ENCODE measurements around the gene ROR2.
"Not testable (repeated sequence)": the region's sequence is repeated elsewhere in the genome, so short reads cannot be mapped to it uniquely, and the experiment has no call there.

The ROR2 gene

GRCh38 chr9:91541734-91542133 lies 408.3 kb downstream of the ROR2 start:
- DNase-seq = no peak

GRCh38 chr9:91540506-91540905 lies 409.5 kb downstream of the ROR2 start:
- DNase-seq = not testable (repeated sequence)

DNA sequence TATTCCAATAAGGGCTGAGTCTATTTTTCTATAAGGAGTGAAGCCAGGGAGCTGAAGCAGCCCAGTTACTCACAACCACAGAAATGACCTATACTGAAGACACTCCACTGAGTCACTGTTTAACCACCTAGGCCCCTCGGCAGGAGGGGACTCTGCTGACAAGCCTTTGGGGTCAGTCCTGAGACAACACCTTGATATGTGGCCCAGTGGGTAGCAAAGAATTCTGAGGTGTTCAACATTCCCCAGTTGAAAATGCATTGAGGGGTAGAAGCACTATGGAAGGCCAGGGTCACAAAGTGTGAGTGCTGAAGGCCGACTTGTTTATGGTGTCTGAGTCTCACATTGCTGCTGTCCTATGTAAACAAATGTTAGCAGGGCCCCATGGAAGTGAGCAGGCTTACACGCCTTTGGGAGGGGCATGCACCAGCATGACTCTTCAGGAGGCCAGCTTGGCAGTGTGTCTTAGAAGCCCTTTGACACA lies 413.8 kb downstream of the ROR2 start:
- DNase-seq = no peak

DNA sequence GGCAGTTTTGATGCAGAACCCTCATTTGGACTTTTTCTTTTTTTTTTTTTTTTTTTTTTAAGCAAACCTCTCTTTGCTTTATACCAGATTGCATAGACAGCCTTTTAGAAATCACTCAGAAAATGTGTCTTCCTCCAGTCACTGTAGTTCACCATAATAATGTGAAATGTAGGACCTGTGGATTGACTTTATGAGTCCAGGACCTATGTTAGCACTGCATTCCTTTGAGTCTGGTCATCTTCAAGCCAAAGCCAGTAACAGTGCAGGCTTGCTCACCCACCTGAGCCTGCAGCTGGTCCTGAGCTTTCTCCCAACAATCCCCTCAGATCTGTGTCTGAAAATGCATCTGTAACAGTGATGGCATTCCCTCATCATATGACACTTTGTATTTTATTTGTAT lies 415.7 kb downstream of the ROR2 start:
- no peak for DNase-seq

GRCh38 chr9:91533382-91533781 lies 416.6 kb downstream of the ROR2 start:
- DNase-seq = no peak

DNA sequence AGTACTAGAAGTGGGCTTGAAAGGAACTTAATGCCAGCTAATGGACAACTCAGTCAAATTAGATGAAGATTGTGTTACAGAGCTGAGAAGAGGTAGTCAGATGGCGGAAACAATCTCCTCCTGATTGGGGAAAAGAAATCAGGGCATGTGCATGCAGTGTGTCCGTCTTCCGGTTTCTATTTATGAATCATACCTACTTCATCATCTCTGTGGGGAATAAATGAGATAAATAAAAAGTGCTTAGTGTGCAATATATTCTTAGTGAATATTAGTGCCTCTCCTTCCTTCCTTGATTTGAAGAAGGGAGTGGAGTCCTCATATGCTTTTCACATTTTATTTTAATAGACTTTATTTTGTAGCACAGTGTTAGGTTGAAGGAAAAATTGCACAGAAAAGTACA lies 417.7 kb downstream of the ROR2 start:
- DNase-seq = no peak

DNA sequence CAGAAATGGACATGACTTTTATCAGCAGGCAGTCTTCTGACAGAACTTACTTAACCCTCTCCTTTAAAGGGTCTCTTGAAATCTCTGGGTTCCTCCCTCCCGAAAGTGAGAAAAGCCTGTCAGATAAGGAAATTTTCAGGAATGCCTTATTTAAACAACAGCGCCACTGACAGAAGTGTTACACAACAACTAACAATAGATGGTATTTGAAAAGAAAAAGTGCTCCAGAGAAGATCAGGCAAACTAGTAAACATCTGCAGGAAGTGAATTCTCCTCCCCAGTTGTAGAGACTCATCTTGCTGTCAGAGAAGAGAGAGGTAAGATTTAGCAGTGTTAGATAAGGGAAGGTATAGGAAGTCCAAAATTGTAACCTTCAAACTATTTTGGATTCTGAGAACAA lies 419.2 kb downstream of the ROR2 start:
- no peak for DNase-seq

DNA sequence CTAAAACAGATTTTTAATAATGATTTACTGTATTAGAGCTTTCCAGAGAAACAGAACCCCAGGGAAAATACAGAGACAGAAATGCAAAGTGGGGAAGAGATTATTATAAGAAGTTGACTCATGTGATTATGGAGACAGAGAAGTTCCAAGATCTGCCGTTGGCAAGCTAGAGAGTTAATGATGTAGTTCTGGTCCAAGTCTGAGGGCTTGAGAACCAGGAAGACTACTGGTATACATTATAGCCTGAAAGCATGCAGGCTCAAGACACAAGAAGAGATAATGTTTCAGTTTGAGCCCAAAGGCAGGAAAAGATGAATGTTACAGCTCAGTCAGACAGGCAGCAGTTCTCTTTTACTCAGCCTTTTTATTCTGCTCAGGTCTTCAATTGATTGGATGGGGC lies 427.5 kb downstream of the ROR2 start:
- DNase-seq = no peak

DNA sequence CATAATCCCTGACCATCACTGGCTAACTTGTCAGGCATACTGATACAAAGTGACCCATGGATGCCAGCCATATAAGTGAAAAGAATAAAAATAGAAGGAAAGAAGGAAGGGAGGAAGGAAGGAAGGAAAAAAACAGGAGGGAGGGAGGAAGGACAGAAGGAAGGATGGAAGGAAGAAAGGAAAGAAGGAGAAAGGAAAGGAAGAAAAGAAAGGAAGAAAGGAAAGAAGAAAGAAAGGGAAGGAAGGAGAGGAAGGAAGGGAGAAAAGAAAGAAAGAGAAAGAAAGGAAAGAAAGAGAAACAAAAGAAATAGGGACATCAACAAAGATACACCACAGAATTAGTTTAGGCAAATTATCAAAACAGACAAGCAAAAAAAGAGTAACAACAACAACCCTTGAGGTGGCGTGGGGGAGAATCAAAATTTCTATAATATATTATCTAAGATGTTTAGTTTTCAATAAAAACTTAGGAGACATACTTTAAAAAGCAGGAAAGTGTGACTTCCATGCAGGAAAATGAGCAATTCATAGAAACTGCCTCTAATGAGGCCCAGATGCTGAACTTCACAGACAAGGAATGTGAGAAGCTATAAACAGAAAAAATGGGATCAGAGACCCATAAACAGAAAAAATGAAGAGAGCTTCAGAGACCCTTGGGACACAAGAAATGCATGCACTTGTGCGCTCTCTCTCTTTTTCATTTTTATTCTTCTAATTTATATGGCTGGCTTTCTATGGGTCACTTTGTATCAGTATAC lies 430.3 kb downstream of the ROR2 start:
- no peak for DNase-seq

DNA sequence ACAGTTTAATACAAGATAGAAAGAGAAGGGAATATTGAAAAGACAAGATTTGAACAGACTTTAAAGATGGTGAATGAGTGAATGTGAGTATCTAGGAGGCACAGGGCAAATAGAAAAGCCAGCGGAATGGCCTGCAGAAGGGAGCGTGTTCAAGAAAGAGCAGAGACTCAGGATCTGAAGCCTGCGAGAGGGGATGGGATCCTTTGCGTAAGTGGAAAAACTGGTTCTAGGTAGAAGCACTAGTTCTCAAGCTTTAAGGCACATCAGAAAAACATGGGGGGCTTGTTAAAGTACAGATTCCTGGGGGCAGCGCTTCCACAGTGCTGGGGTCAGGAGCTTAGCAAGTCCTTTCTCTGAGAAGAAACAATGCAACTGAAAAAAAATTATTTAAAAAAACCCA lies 431.6 kb downstream of the ROR2 start:
- no peak for DNase-seq

- no peak for DNase-seq
Observed at GRCh38 chr9:91517801-91518200, 432.2 kb downstream of the ROR2 start.

DNA sequence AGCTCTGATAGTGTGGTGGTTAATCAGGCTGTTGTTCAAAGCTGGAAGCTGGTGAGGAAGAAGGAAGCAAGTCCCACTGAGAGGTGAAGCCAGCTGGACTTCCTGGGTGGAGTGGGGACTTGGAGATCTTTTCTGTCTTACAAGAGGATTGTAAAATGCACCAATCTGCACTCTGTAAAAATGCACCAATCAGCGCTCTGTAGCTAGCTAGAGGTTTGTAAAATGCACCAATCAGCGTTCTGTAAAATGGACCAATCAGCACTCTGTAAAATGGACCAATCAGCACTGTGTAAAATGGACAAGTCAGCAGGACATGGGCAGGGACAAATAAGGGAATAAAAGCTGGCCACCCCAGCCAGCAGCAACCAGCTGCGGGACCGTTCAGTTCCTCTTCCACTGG lies 432.7 kb downstream of the ROR2 start:
- not testable (repeated sequence) for DNase-seq

GRCh38 chr9:91516777-91517176 lies 433.3 kb downstream of the ROR2 start:
- no peak for DNase-seq

DNA sequence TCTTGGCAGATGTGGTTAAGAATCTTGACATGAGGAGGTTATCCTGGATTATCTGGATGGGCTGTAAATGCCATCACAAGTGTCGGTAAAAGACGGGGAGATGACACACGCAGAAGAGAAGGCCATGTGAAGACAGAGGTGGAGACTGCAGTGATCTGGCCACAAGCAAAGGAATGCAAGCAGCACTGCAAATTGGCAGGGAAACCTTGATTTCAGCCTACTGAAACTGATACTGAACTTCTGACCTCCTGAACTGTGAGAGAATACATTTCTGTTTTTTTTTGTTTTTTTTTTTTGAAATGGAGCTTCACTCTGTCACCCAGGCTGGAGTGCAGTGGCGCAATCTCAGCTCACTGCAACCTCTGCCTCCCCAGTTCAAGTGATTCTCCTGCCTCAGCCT lies 433.9 kb downstream of the ROR2 start:
- no peak for DNase-seq

- no peak for DNase-seq
Observed at GRCh38 chr9:91515074-91515687, 434.8 kb downstream of the ROR2 start.
